AG04450 (cell line): ENCODE data around the gene TTLL1. TPM values are rescaled to one million over a fixed set of nuclear protein-coding genes. Genes with fewer than 3 reads are reported as not detected.
A peak's percentile ranks its signal among the peaks of the same experiment; 100 is the strongest.

Experiments used
- CTCF ChIA-PET: fragments of 300-600, 350-600 bp; formaldehyde crosslinking; extraction: SDS; loops from one replicate; lab custom pipeline; 2022; ENCODE audit warnings: antibody characterized with exemption, inconsistent platforms; lab: Charles Lee
- POLR2A ChIA-PET: fragments of 350-600 bp; formaldehyde crosslinking; extraction: SDS; loops from one replicate; lab custom pipeline; 2021; ENCODE audit warnings: antibody characterized with exemption, inconsistent platforms; lab: Yijun Ruan, JAX
- DNase-seq: peaks from one replicate; pipeline ENCODE4 v3.0.0-alpha.2; 2011; ENCODE audit warnings: low read depth, low spot score
- H3K27ac ChIP-seq: one replicate; pipeline ENCODE4 v1.5.1; 2012; ENCODE audit warnings: low read depth, low read length, control low read depth
- H3K27me3 ChIP-seq: one replicate; pipeline ENCODE4 v1.6.0; 2012; ENCODE audit warnings: low read length; ENCODE audit not compliant: control insufficient read depth, insufficient read depth
- H3K4me3 ChIP-seq: 2 replicates; pipeline ENCODE4 v1.5.1; 2011; ENCODE audit warnings: mild to moderate bottlenecking, low read depth, low read length, control low read depth
- H3K9me3 ChIP-seq: 2 replicates; pipeline ENCODE4 v1.5.1; 2012; ENCODE audit warnings: low read length; ENCODE audit not compliant: control insufficient read depth, insufficient read depth
- CTCF ChIP-seq: IDR thresholded peaks from 2 replicates; pipeline ENCODE4 v1.5.1; 2011; ENCODE audit warnings: low read depth, low read length, control low read depth, inconsistent platforms
- polyA plus RNA-seq: library from polyadenylated mRNA; depleted of rRNA; stranded (reverse); fragments of >200 nt; gene quantifications from 2 replicates; pipeline ENCODE4 v1.2.3, GENCODE V29; 2011

Gene TTLL1
- polyA plus RNA-seq, 1 experiment, result 17.5 TPM

- H3K4me3 ChIP-seq, result no peak overlapping the region
- ChIA-PET POLR2A (no interaction called here), CTCF (interaction anchor here (0.5 kb wide), 1 partner anchor 64 kb away, joined by 4 read pairs; no protein-coding TSS in a partner anchor)
- H3K27ac ChIP-seq, result no peak overlapping the region
- no peaks in the 10 kb centered on the region for H3K9me3 ChIP-seq
- DNase-seq, result no peak
- no peaks in the 10 kb centered on the region for H3K27me3 ChIP-seq
- peak; percentile 17 for TF ChIP-seq CTCF
These were observed 36.0 kb downstream of the TTLL1 start for GRCh38 chr22:43053176-43053575.

DNA sequence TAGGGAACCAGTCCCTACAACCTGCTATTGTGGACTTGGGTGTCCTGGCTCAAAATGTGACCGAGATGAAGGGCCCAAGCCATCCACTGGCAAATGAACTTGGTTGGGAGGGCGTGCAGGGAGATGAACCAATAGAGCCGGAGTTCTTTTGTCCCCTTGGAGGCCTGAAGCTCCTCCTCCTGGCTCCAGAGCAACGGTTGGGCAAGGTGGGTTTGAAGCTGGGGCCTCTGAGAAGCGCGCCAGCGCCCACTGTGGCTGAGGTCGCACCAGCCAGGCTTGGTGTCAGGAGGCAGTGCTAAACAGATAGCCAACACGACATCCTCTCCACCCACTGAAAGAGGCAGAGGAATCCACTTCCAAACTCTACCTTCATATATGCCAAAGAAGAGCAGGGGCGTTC is 38.2 kb downstream of the TTLL1 start:
- Histone ChIP-seq H3K27me3 (no peaks in the 10 kb centered on the region), H3K4me3 (no peak overlapping the region), H3K27ac (no peak overlapping the region), H3K9me3 (no peaks in the 10 kb centered on the region)
- ChIA-PET CTCF (interaction anchor here (0.7 kb wide), 1 partner anchor 59 kb away, joined by 3 read pairs; no protein-coding TSS in a partner anchor), POLR2A (no interaction called here)
- no peak for DNase-seq
- TF ChIP-seq CTCF, result no peak

- CTCF ChIA-PET, result interaction anchor here (0.6 kb wide), 1 partner anchor 22 kb away, joined by 3 read pairs; no protein-coding TSS in a partner anchor
These were observed 41.6 kb downstream of the TTLL1 start for GRCh38 chr22:43047605-43048004.

GRCh38 chr22:43044290-43044712 is 44.9 kb downstream of the TTLL1 start:
- H3K9me3 ChIP-seq, result no peaks in the 10 kb centered on the region
- no peak for DNase-seq
- no peak for TF ChIP-seq CTCF
- H3K27me3 ChIP-seq, result no peaks in the 10 kb centered on the region
- ChIA-PET POLR2A (no interaction called here), CTCF (interaction anchor here (1.5 kb wide), 1 partner anchor 10 kb away, joined by 5 read pairs; no protein-coding TSS in a partner anchor)
- no peak overlapping the region for H3K4me3 ChIP-seq
- no peak overlapping the region for H3K27ac ChIP-seq

More at GRCh38 chr22:43047605-43048004, 41.6 kb downstream of the TTLL1 start:
- TF ChIP-seq CTCF, result no peak
- POLR2A ChIA-PET, result no interaction called here
- no peak overlapping the region for H3K4me3 ChIP-seq
- H3K27me3 ChIP-seq, result no peaks in the 10 kb centered on the region
- no peaks in the 10 kb centered on the region for H3K9me3 ChIP-seq
- H3K27ac ChIP-seq, result no peak overlapping the region
- no peak for DNase-seq

DNA sequence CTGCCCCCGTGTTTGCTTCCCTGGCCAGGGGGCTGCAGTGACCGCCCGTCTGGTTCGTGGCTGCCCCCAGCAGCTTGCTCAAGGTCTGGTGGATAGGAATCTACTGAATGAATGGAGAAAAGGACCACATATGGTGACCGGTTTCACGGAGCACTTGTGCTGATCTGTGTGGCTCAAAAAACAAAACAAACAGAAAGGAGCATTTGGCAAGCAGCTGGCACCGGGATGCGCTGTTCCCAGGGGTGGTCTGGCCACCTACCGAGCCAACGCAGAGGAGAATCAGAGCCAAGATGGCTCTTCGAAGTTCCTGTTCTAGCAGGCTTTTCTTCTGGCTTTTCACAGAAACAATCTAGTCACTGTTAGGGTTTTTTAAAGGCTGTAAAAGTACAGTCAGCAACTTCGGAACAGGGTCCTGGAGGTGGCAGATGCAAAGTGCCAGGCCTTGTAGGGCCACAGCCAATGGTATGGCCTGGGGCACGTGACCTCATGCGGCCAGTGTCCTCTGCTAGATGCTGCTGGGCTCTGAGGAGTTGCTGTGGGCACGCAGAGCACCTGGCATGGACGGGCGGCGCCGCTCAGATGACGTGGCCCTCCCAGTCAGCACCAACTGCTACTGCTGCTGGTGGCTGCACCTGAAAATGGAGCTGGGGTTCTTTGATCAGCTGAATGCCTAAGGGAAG is 47.0 kb downstream of the TTLL1 start:
- DNase-seq, result no peak
- ChIA-PET CTCF (no interaction called here), POLR2A (no interaction called here)
- H3K9me3 ChIP-seq, result no peaks in the 10 kb centered on the region
- H3K27me3 ChIP-seq, result no peaks in the 10 kb centered on the region
- no peak for TF ChIP-seq CTCF
- no peak overlapping the region for H3K4me3 ChIP-seq
- no peak overlapping the region for H3K27ac ChIP-seq
